ENCODE results near the gene DDR1.
"Not testable (repeated sequence)": the region's sequence is repeated elsewhere in the genome, so short reads cannot be mapped to it uniquely, and the experiment has no call there.

The DDR1 gene

GRCh38 chr6:30883685-30884520, at the start of gene DDR1:
DDR1 (plus strand) TSS chr6:30884519; CDS start chr6:30888730, 4,211 bp downstream.
- no peak for DNase-seq (ENCODE audit: low read depth, low spot score)

GRCh38 chr6:30834646-30835045, 49.7 kb upstream of the DDR1 start:
- no peak for DNase-seq (ENCODE audit: low read depth, low spot score)

GRCh38 chr6:30835576-30835975, 48.7 kb upstream of the DDR1 start:
- DNase-seq (ENCODE audit: low read depth, low spot score), result no peak

GRCh38 chr6:30836431-30836866, 47.9 kb upstream of the DDR1 start:
- no peak for DNase-seq (ENCODE audit: low read depth, low spot score)

GRCh38 chr6:30836957-30837356, 47.4 kb upstream of the DDR1 start:
- DNase-seq (ENCODE audit: low read depth, low spot score), result no peak

GRCh38 chr6:30837432-30837831, 46.9 kb upstream of the DDR1 start:
- DNase-seq (ENCODE audit: low read depth, low spot score), result no peak

GRCh38 chr6:30837870-30838269, 46.4 kb upstream of the DDR1 start:
- no peak for DNase-seq (ENCODE audit: low read depth, low spot score)

- DNase-seq (ENCODE audit: low read depth, low spot score), result no peak
Observed at GRCh38 chr6:30839671-30840070, 44.6 kb upstream of the DDR1 start.

- no peak for DNase-seq (ENCODE audit: low read depth, low spot score)
Observed at GRCh38 chr6:30840084-30840934, 44.0 kb upstream of the DDR1 start.

GRCh38 chr6:30840935-30841643, 43.2 kb upstream of the DDR1 start:
- DNase-seq (ENCODE audit: low read depth, low spot score), result no peak

- no peak for DNase-seq (ENCODE audit: low read depth, low spot score)
Observed at GRCh38 chr6:30841644-30842504, 42.4 kb upstream of the DDR1 start.

- DNase-seq (ENCODE audit: low read depth, low spot score), result no peak
Observed at GRCh38 chr6:30842754-30843610, 41.3 kb upstream of the DDR1 start.

- no peak for DNase-seq (ENCODE audit: low read depth, low spot score)
Observed at GRCh38 chr6:30843611-30843998, 40.7 kb upstream of the DDR1 start.

GRCh38 chr6:30844118-30844535, 40.2 kb upstream of the DDR1 start:
- no peak for DNase-seq (ENCODE audit: low read depth, low spot score)

- DNase-seq (ENCODE audit: low read depth, low spot score), result no peak
Observed at GRCh38 chr6:30845183-30845582, 39.1 kb upstream of the DDR1 start.

- no peak for DNase-seq (ENCODE audit: low read depth, low spot score)
Observed at GRCh38 chr6:30847421-30847970, 36.8 kb upstream of the DDR1 start.

- no peak for DNase-seq (ENCODE audit: low read depth, low spot score)
Observed at GRCh38 chr6:30847971-30848436, 36.3 kb upstream of the DDR1 start.

- DNase-seq (ENCODE audit: low read depth, low spot score), result no peak
Observed at GRCh38 chr6:30849903-30850651, 34.2 kb upstream of the DDR1 start.

- not testable (repeated sequence) for DNase-seq (ENCODE audit: low read depth, low spot score)
Observed at GRCh38 chr6:30852459-30852858, 31.9 kb upstream of the DDR1 start.
